ENCODE results near the gene NDRG4. TPM values are rescaled to one million over a fixed set of nuclear protein-coding genes. Genes with fewer than 3 reads are reported as not detected.

Gene NDRG4
- total and polyA plus RNA-seq, 2 of the 13 experiments (the other 11 are each of a cell fraction or from before 2014, with no cell fraction given) = 1.7 to 2.7 TPM

DNA sequence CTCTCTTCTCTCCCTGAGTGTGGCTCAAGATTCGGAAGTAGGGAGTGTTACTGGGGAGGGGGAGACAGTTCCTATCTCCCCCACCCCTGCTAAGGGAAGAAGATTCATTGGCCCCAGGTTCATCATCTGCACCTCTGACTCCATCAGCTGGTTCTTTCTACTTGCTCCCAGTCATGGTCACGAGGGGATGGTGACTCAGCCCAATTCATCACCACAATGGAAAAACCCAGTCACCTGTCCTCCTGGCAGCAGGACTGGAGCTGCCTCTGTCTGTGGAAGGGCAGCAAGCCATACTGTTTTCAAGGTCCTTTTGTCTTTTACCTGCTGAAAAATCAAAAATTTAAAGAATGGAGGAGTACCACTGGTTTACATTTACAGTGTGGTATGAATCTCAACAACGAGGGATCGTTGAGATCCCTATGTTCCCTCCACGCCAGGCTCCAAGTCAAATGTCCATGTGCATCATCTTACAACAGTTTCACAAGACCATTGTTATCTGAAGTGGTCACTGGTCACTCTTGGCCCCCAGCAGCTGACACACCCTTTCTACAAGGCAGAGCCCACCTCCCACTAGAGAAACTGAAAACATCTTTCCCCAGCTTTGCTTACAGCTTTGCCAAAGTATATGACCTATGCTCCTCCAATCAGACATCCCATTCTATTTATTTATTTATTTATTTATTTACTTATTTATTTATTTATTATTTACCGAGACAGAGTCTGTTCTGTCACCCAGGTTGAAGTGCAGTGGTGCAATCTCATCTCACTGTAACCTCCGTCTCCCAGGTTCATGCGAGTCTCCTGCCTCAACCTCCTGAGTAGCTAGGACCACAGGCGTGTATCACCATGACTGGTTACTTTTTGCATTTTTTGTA lies 40.4 kb upstream of the NDRG4 start (continued):
- TF ChIP-seq TBX2 (CRISPR knock-in tag; IDR thresholded peaks at IDR 0.05; ENCODE audit: borderline replicate concordance) (no peak), MIER2 (CRISPR knock-in tag; IDR thresholded peaks at IDR 0.05) (no peak), SAP130 (CRISPR knock-in tag; IDR thresholded peaks at IDR 0.05; ENCODE audit: low read depth) (peak; percentile 36; the same call in 1 of the 2 replicates), EP300 (IDR thresholded peaks at IDR 0.05; ENCODE audit: low read depth in 2 of 2, low read length in 2 of 2) (peak in 1 of 2 experiments; percentile 43; a peak in 1 of 4 replicates), EP300 (CRISPR knock-in tag; IDR thresholded peaks at IDR 0.05; ENCODE audit: borderline replicate concordance) (no peak), ZNF496 (CRISPR knock-in tag; IDR thresholded peaks at IDR 0.05; ENCODE audit: insufficient replicate concordance) (no peak), JUNB (CRISPR knock-in tag; IDR thresholded peaks at IDR 0.05; ENCODE audit: borderline replicate concordance) (no peak)
- TF ChIP-seq, protein P1, sequence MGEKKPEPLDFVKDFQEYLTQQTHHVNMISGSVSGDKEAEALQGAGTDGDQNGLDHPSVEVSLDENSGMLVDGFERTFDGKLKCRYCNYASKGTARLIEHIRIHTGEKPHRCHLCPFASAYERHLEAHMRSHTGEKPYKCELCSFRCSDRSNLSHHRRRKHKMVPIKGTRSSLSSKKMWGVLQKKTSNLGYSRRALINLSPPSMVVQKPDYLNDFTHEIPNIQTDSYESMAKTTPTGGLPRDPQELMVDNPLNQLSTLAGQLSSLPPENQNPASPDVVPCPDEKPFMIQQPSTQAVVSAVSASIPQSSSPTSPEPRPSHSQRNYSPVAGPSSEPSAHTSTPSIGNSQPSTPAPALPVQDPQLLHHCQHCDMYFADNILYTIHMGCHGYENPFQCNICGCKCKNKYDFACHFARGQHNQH (CRISPR knock-in tag; IDR thresholded peaks at IDR 0.05) = peak; percentile 30; the same call in 1 of the 2 replicates

DNA sequence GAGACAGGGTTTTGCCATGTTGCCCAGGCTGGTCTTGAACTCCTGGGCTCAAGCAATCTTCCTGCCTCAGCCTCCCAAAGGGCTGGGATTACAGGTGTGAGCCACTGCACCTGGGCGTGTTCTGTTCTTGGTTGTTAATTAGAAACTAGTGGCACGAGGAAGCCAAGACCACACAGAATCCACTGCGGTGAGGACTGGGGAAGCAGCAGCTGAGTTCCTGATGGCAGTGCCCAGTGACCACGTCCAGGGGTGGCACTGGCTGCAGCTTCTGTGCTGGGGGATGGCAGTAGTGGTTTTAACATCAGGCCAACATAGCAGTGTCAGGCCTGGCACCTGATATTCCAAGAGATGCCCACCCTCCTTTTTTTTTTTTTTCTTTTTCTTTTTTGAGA lies 39.7 kb upstream of the NDRG4 start:
- in situ Hi-C loops (cut with HindIII; ENCODE audit: extremely low pct_ligation_motif_present, low pct_unique_long_range_greater_than_20kb) = no loop called here
- no peak overlapping the region for H2AFZ ChIP-seq (ENCODE audit: low read length)
- H4K20me1 ChIP-seq (ENCODE audit: insufficient read depth, low read length) = no peaks in the 10 kb centered on the region; the same call in 1 of the 2 replicates
- H3K27me3 ChIP-seq (ENCODE audit: control insufficient read depth in 1 of 2, insufficient read depth in 2 of 2, low read length in 2 of 2) = peaks cover 8 to 46% of the 10 kb centered on the region in 2 experiments
- TF ChIP-seq, protein P2, sequence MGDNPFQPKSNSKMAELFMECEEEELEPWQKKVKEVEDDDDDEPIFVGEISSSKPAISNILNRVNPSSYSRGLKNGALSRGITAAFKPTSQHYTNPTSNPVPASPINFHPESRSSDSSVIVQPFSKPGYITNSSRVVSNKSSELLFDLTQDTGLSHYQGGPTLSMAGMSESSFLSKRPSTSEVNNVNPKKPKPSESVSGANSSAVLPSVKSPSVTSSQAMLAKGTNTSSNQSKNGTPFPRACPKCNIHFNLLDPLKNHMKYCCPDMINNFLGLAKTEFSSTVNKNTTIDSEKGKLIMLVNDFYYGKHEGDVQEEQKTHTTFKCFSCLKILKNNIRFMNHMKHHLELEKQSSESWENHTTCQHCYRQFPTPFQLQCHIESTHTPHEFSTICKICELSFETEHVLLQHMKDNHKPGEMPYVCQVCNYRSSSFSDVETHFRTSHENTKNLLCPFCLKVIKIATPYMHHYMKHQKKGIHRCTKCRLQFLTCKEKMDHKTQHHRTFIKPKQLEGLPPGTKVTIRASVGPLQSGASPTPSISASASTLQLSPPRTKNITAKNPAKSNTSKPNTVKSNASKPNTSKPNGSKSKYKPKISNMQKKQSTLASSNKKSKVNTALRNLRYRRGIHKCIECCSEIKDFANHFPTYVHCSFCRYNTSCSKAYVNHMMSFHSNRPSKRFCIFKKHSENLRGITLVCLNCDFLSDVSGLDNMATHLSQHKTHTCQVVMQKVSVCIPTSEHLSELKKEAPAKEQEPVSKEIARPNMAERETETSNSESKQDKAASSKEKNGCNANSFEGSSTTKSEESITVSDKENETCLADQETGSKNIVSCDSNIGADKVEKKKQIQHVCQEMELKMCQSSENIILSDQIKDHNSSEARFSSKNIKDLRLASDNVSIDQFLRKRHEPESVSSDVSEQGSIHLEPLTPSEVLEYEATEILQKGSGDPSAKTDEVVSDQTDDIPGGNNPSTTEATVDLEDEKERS (CRISPR knock-in tag; IDR thresholded peaks at IDR 0.05) = no peak
- TF ChIP-seq ZNF605 (CRISPR knock-in tag; IDR thresholded peaks at IDR 0.05) = no peak
- TF ChIP-seq ZNF563 (CRISPR knock-in tag; IDR thresholded peaks at IDR 0.05) = no peak
- TF ChIP-seq TP53 (CRISPR knock-in tag; conservative IDR thresholded peaks at IDR 0.05) = no peak
- no peak for TF ChIP-seq HHEX (CRISPR knock-in tag; IDR thresholded peaks at IDR 0.05)
- no peak for TF ChIP-seq KDM4B (CRISPR knock-in tag; IDR thresholded peaks at IDR 0.05)
- TF ChIP-seq ZNF547 (CRISPR knock-in tag; IDR thresholded peaks at IDR 0.05) = no peak
- TF ChIP-seq SMAD3 (CRISPR knock-in tag; IDR thresholded peaks at IDR 0.05) = no peak
- no peak for TF ChIP-seq SATB2 (CRISPR knock-in tag; IDR thresholded peaks at IDR 0.05)
- no peak for TF ChIP-seq ELF3 (CRISPR knock-in tag; IDR thresholded peaks at IDR 0.05)
- TF ChIP-seq FOXP1 (IDR thresholded peaks at IDR 0.05) = no peak
- no peak for TF ChIP-seq FOXP1 (CRISPR knock-in tag; IDR thresholded peaks at IDR 0.05)
- TF ChIP-seq ARID2 (CRISPR knock-in tag; IDR thresholded peaks at IDR 0.05; ENCODE audit: borderline replicate concordance) = no peak
- no peak for TF ChIP-seq ZNF30 (CRISPR knock-in tag; IDR thresholded peaks at IDR 0.05)
- ChIA-PET POLR2A (no interaction called here), CTCF (ENCODE audit: low intra/inter-chr PET ratio, low total read pairs) (no interaction called here)
- no peaks in the 10 kb centered on the region for H3K36me3 ChIP-seq (replicated peaks in 1 of 2; ENCODE audit: control insufficient read depth in 1 of 2, insufficient read depth in 2 of 2, low read length in 2 of 2)
- H3K27ac ChIP-seq (ENCODE audit: extremely low read length, insufficient read depth, low read length) = no peak overlapping the region
- peaks cover 53% of the 10 kb centered on the region for H3K4me1 ChIP-seq (ENCODE audit: insufficient read depth, low read length)
- intact Hi-C loops (cut with micrococcal nuclease; ENCODE audit: unreplicated experiment) = no loop called here
- no TSS peak for BruUV-seq (replicated peaks)
- no peak for DNase-seq (ENCODE audit: low spot score)
- H3K9ac ChIP-seq (ENCODE audit: insufficient read depth, low read depth, low read length) = no peak overlapping the region
- no peak overlapping the region for H3K4me3 ChIP-seq (replicated peaks in 1 of 3; ENCODE audit: insufficient read depth in 1 of 3, low read depth in 2 of 3, low read length in 3 of 3)
- H3K4me2 ChIP-seq (ENCODE audit: low read depth, low read length) = no peak overlapping the region
- WGBS (ENCODE audit: low lambda C conversion rate) = 48% methylated on average over 4 of the region's 4 CpGs
- H3K79me2 ChIP-seq (ENCODE audit: insufficient read depth, low read length) = no peaks in the 10 kb centered on the region
- FAIRE-seq = no peak
- ATAC-seq = no peak
- H3K9me3 ChIP-seq (ENCODE audit: low read length) = no peaks in the 10 kb centered on the region
